ENCODE measurements around the gene ASF1B. TPM values are rescaled to one million over a fixed set of nuclear protein-coding genes. Genes with fewer than 3 reads are reported as not detected.

ASF1B gene
- total RNA-seq, 2 experiments from 2014 or later, result 143 to 202 TPM

GRCh38 chr19:14105680-14106079 lies 30.7 kb downstream of the ASF1B start:
- Histone ChIP-seq H3K36me3 (ENCODE audit: insufficient read depth, low read length) (peaks cover 7% of the 10 kb centered on the region), H3K9me2 (ENCODE audit: insufficient read depth, low read length) (no peaks in the 10 kb centered on the region), H4K20me1 (ENCODE audit: insufficient read depth, low read length) (no peaks in the 10 kb centered on the region), H3K79me2 (ENCODE audit: insufficient read depth, low read depth, low read length) (no peaks in the 10 kb centered on the region), H3K27ac (ENCODE audit: low read depth, low read length, poor library complexity, severe bottlenecking) (no peak overlapping the region), H2AFZ (ENCODE audit: low read length) (no peak overlapping the region), H3K4me3 (ENCODE audit: low read depth, low read length, poor library complexity, severe bottlenecking) (no peak overlapping the region), H3K9me3 (ENCODE audit: low read length) (no peaks in the 10 kb centered on the region), H3K4me2 (ENCODE audit: low read length) (no peak overlapping the region), H3K4me1 (ENCODE audit: insufficient read depth, low read length, poor library complexity, severe bottlenecking) (no peaks in the 10 kb centered on the region)
- intact Hi-C loops (cut with micrococcal nuclease; ENCODE audit: unreplicated experiment), result no loop called here
- ChIA-PET CTCF (ENCODE audit: unreplicated experiment) (interaction anchor here (0.6 kb wide), 1 partner anchor 11 kb away, joined by 5 read pairs; no protein-coding TSS in a partner anchor), POLR2A (interaction anchor here (1.2 kb wide), 1 partner anchor 30 kb away, joined by 3 read pairs; no protein-coding TSS in a partner anchor)
- no peak for TF ChIP-seq EZH2phosphoT487 (IDR thresholded peaks at IDR 0.05; ENCODE audit: borderline replicate concordance, low read depth, low read length)
- TF ChIP-seq, protein P1, sequence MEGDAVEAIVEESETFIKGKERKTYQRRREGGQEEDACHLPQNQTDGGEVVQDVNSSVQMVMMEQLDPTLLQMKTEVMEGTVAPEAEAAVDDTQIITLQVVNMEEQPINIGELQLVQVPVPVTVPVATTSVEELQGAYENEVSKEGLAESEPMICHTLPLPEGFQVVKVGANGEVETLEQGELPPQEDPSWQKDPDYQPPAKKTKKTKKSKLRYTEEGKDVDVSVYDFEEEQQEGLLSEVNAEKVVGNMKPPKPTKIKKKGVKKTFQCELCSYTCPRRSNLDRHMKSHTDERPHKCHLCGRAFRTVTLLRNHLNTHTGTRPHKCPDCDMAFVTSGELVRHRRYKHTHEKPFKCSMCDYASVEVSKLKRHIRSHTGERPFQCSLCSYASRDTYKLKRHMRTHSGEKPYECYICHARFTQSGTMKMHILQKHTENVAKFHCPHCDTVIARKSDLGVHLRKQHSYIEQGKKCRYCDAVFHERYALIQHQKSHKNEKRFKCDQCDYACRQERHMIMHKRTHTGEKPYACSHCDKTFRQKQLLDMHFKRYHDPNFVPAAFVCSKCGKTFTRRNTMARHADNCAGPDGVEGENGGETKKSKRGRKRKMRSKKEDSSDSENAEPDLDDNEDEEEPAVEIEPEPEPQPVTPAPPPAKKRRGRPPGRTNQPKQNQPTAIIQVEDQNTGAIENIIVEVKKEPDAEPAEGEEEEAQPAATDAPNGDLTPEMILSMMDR (conservative IDR thresholded peaks at IDR 0.05; ENCODE audit: low read length), result no peak
- BruUV-seq (replicated peaks), result no TSS peak
- no peak for DNase-seq (ENCODE audit: low spot score)

- Histone ChIP-seq H3K4me3 (ENCODE audit: low read depth, low read length, poor library complexity, severe bottlenecking) (no peak overlapping the region), H3K4me2 (ENCODE audit: low read length) (no peak overlapping the region), H3K36me3 (ENCODE audit: insufficient read depth, low read length) (peaks cover 7% of the 10 kb centered on the region), H4K20me1 (ENCODE audit: insufficient read depth, low read length) (no peaks in the 10 kb centered on the region), H3K9me3 (ENCODE audit: low read length) (no peaks in the 10 kb centered on the region), H3K27ac (ENCODE audit: low read depth, low read length, poor library complexity, severe bottlenecking) (no peak overlapping the region), H3K4me1 (ENCODE audit: insufficient read depth, low read length, poor library complexity, severe bottlenecking) (no peaks in the 10 kb centered on the region), H3K79me2 (ENCODE audit: insufficient read depth, low read depth, low read length) (no peaks in the 10 kb centered on the region), H3K9me2 (ENCODE audit: insufficient read depth, low read length) (no peaks in the 10 kb centered on the region), H2AFZ (ENCODE audit: low read length) (no peak overlapping the region)
- DNase-seq (ENCODE audit: low spot score), result no peak
- POLR2A ChIA-PET, result no interaction called here
- intact Hi-C loops (cut with micrococcal nuclease; ENCODE audit: unreplicated experiment), result no loop called here
- no TSS peak for BruUV-seq (replicated peaks)
- no peak for TF ChIP-seq EZH2phosphoT487 (IDR thresholded peaks at IDR 0.05; ENCODE audit: borderline replicate concordance, low read depth, low read length)
- TF ChIP-seq, protein P1 (conservative IDR thresholded peaks at IDR 0.05; ENCODE audit: low read length), result no peak
- CTCF ChIA-PET (ENCODE audit: unreplicated experiment), result no interaction called here
Observed at GRCh38 chr19:14103310-14103709, 33.1 kb downstream of the ASF1B start.

DNA sequence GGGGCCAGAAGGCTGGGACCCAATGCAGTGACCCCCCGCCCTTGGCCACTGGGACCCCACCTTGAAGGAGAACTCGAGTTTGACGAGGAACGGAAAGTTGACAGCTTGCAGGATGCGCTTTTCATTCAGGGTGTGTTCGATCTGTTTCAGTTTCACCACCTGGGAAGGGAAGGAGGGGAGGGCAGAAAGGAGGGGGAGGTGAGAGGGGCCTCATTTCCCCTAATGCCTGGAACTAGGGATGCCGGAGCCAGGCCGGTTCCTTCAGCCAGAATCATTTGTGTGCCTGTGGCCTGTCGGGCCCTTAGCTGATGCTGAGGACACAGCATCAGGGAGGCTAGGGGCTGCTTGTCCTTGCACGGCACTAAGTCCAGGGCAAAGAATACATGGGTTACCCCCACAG lies 33.6 kb downstream of the ASF1B start:
- Histone ChIP-seq H3K9me3 (ENCODE audit: low read length) (no peaks in the 10 kb centered on the region), H3K36me3 (ENCODE audit: insufficient read depth, low read length) (peaks cover 11% of the 10 kb centered on the region), H4K20me1 (ENCODE audit: insufficient read depth, low read length) (no peaks in the 10 kb centered on the region), H3K4me1 (ENCODE audit: insufficient read depth, low read length, poor library complexity, severe bottlenecking) (no peaks in the 10 kb centered on the region), H3K9me2 (ENCODE audit: insufficient read depth, low read length) (no peaks in the 10 kb centered on the region), H2AFZ (ENCODE audit: low read length) (no peak overlapping the region), H3K4me2 (ENCODE audit: low read length) (no peak overlapping the region), H3K27ac (ENCODE audit: low read depth, low read length, poor library complexity, severe bottlenecking) (no peak overlapping the region), H3K79me2 (ENCODE audit: insufficient read depth, low read depth, low read length) (no peaks in the 10 kb centered on the region), H3K4me3 (ENCODE audit: low read depth, low read length, poor library complexity, severe bottlenecking) (no peak overlapping the region)
- intact Hi-C loops (cut with micrococcal nuclease; ENCODE audit: unreplicated experiment), result no loop called here
- POLR2A ChIA-PET, result no interaction called here
- CTCF ChIA-PET (ENCODE audit: unreplicated experiment), result no interaction called here
- TF ChIP-seq EZH2phosphoT487 (IDR thresholded peaks at IDR 0.05; ENCODE audit: borderline replicate concordance, low read depth, low read length), result no peak
- TF ChIP-seq, protein P1 (conservative IDR thresholded peaks at IDR 0.05; ENCODE audit: low read length), result no peak
- DNase-seq (ENCODE audit: low spot score), result no peak
- BruUV-seq (replicated peaks), result no TSS peak
